ENCODE measurements around the gene ENTPD5.
A peak's percentile ranks its signal among the peaks of the same experiment; 100 is the strongest.

The ENTPD5 gene

GRCh38 chr14:74018586-74019407, at the start of gene ENTPD5, which contains the start of gene BBOF1:
Gene ENTPD5 (minus strand): TSS chr14:74019288. CDS start chr14:73988102, 31,186 bp downstream.
Gene BBOF1 (plus strand): TSS chr14:74019349. CDS start chr14:74019479, 130 bp downstream.
- Mint-ChIP-seq H3K9me3 (no peaks in the 10 kb centered on the region), H3K36me3 (ENCODE audit: insufficient read depth) (peaks cover 11% of the 10 kb centered on the region), H3K4me3 (peak within 1 kb of the TSS; percentile 85), H3K4me1 (peaks cover 11% of the 10 kb centered on the region), H3K27me3 (no peaks in the 10 kb centered on the region), H3K27ac (ENCODE audit: low read depth) (peak within 1 kb of the TSS; percentile 96)
- peak; percentile 75 to 80 for DNase-seq (ENCODE audit: low spot score in 2 of 2)
- ATAC-seq (replicated peaks; ENCODE audit: extremely low read depth, poor library complexity, severe bottlenecking), result peak; percentile 95

GRCh38 chr14:74065746-74066575, 46.9 kb upstream of the ENTPD5 start:
- ATAC-seq (replicated peaks; ENCODE audit: extremely low read depth, poor library complexity, severe bottlenecking) (no peak), DNase-seq (ENCODE audit: low spot score in 2 of 2) (no peak)
- H3K9me3 Mint-ChIP-seq, result no peaks in the 10 kb centered on the region
- H3K27ac Mint-ChIP-seq (ENCODE audit: low read depth), result no peak overlapping the region
- H3K4me1 Mint-ChIP-seq, result no peaks in the 10 kb centered on the region
- H3K4me3 Mint-ChIP-seq, result no peak overlapping the region
- no peaks in the 10 kb centered on the region for H3K27me3 Mint-ChIP-seq
- H3K36me3 Mint-ChIP-seq (ENCODE audit: insufficient read depth), result peaks cover 41% of the 10 kb centered on the region

GRCh38 chr14:74064883-74065282, 45.8 kb upstream of the ENTPD5 start:
- H3K4me1 Mint-ChIP-seq, result no peaks in the 10 kb centered on the region
- H3K27ac Mint-ChIP-seq (ENCODE audit: low read depth), result no peak overlapping the region
- H3K27me3 Mint-ChIP-seq, result no peaks in the 10 kb centered on the region
- H3K4me3 Mint-ChIP-seq, result no peak overlapping the region
- H3K36me3 Mint-ChIP-seq (ENCODE audit: insufficient read depth), result peaks cover 47% of the 10 kb centered on the region
- ATAC-seq (replicated peaks; ENCODE audit: extremely low read depth, poor library complexity, severe bottlenecking) (no peak), DNase-seq (ENCODE audit: low spot score in 2 of 2) (no peak)
- no peaks in the 10 kb centered on the region for H3K9me3 Mint-ChIP-seq

- H3K9me3 Mint-ChIP-seq, result no peaks in the 10 kb centered on the region
- H3K4me3 Mint-ChIP-seq, result no peak overlapping the region
- ATAC-seq (replicated peaks; ENCODE audit: extremely low read depth, poor library complexity, severe bottlenecking) (no peak), DNase-seq (ENCODE audit: low spot score in 2 of 2) (no peak)
- H3K27me3 Mint-ChIP-seq, result no peaks in the 10 kb centered on the region
- peaks cover 49% of the 10 kb centered on the region for H3K36me3 Mint-ChIP-seq (ENCODE audit: insufficient read depth)
- H3K4me1 Mint-ChIP-seq, result no peaks in the 10 kb centered on the region
- H3K27ac Mint-ChIP-seq (ENCODE audit: low read depth), result no peak overlapping the region
These were observed 45.3 kb upstream of the ENTPD5 start for GRCh38 chr14:74064426-74064825.

GRCh38 chr14:74062809-74063150, 43.7 kb upstream of the ENTPD5 start:
- H3K9me3 Mint-ChIP-seq, result no peaks in the 10 kb centered on the region
- H3K36me3 Mint-ChIP-seq (ENCODE audit: insufficient read depth), result peaks cover 49% of the 10 kb centered on the region
- DNase-seq (ENCODE audit: low spot score in 2 of 2) (no peak), ATAC-seq (replicated peaks; ENCODE audit: extremely low read depth, poor library complexity, severe bottlenecking) (no peak)
- no peaks in the 10 kb centered on the region for H3K4me1 Mint-ChIP-seq
- H3K27me3 Mint-ChIP-seq, result no peaks in the 10 kb centered on the region
- H3K4me3 Mint-ChIP-seq, result no peak overlapping the region
- H3K27ac Mint-ChIP-seq (ENCODE audit: low read depth), result no peak overlapping the region

GRCh38 chr14:74049876-74050495, 30.9 kb upstream of the ENTPD5 start:
- Mint-ChIP-seq H3K27ac (ENCODE audit: low read depth) (peak overlapping the region; percentile 5), H3K27me3 (no peaks in the 10 kb centered on the region), H3K4me1 (no peaks in the 10 kb centered on the region), H3K36me3 (ENCODE audit: insufficient read depth) (no peaks in the 10 kb centered on the region), H3K4me3 (no peak overlapping the region), H3K9me3 (no peaks in the 10 kb centered on the region)
- DNase-seq (ENCODE audit: low spot score in 2 of 2) (no peak), ATAC-seq (replicated peaks; ENCODE audit: extremely low read depth, poor library complexity, severe bottlenecking) (no peak)

GRCh38 chr14:74048281-74048680, 29.2 kb upstream of the ENTPD5 start:
- Mint-ChIP-seq H3K4me3 (no peak overlapping the region), H3K27me3 (no peaks in the 10 kb centered on the region), H3K36me3 (ENCODE audit: insufficient read depth) (no peaks in the 10 kb centered on the region), H3K4me1 (no peaks in the 10 kb centered on the region), H3K27ac (ENCODE audit: low read depth) (no peak overlapping the region), H3K9me3 (no peaks in the 10 kb centered on the region)
- ATAC-seq (replicated peaks; ENCODE audit: extremely low read depth, poor library complexity, severe bottlenecking) (no peak), DNase-seq (ENCODE audit: low spot score in 2 of 2) (no peak)

GRCh38 chr14:74045522-74045921, 26.4 kb upstream of the ENTPD5 start:
- Mint-ChIP-seq H3K4me1 (no peaks in the 10 kb centered on the region), H3K36me3 (ENCODE audit: insufficient read depth) (peaks cover under 1% of the 10 kb centered on the region), H3K4me3 (no peak overlapping the region), H3K27ac (ENCODE audit: low read depth) (no peak overlapping the region), H3K27me3 (no peaks in the 10 kb centered on the region), H3K9me3 (no peaks in the 10 kb centered on the region)
- DNase-seq (ENCODE audit: low spot score in 2 of 2), result no peak
- ATAC-seq (replicated peaks; ENCODE audit: extremely low read depth, poor library complexity, severe bottlenecking), result no peak

GRCh38 chr14:74042296-74042695, 23.2 kb upstream of the ENTPD5 start:
- DNase-seq (ENCODE audit: low spot score in 2 of 2), result no peak
- Mint-ChIP-seq H3K4me1 (no peaks in the 10 kb centered on the region), H3K4me3 (no peak overlapping the region), H3K36me3 (ENCODE audit: insufficient read depth) (peaks cover 2% of the 10 kb centered on the region), H3K27ac (ENCODE audit: low read depth) (no peak overlapping the region), H3K27me3 (no peaks in the 10 kb centered on the region), H3K9me3 (no peaks in the 10 kb centered on the region)
- ATAC-seq (replicated peaks; ENCODE audit: extremely low read depth, poor library complexity, severe bottlenecking), result no peak

- H3K27ac Mint-ChIP-seq (ENCODE audit: low read depth), result no peak overlapping the region
- H3K4me3 Mint-ChIP-seq, result no peak overlapping the region
- no peaks in the 10 kb centered on the region for H3K27me3 Mint-ChIP-seq
- H3K36me3 Mint-ChIP-seq (ENCODE audit: insufficient read depth), result peaks cover 2% of the 10 kb centered on the region
- no peaks in the 10 kb centered on the region for H3K4me1 Mint-ChIP-seq
- DNase-seq (ENCODE audit: low spot score in 2 of 2), result no peak
- no peaks in the 10 kb centered on the region for H3K9me3 Mint-ChIP-seq
- no peak for ATAC-seq (replicated peaks; ENCODE audit: extremely low read depth, poor library complexity, severe bottlenecking)
These were observed 19.2 kb upstream of the ENTPD5 start for GRCh38 chr14:74038020-74038859.

- Mint-ChIP-seq H3K4me1 (no peaks in the 10 kb centered on the region), H3K4me3 (no peak overlapping the region), H3K9me3 (no peaks in the 10 kb centered on the region), H3K27me3 (no peaks in the 10 kb centered on the region), H3K36me3 (ENCODE audit: insufficient read depth) (peaks cover 2% of the 10 kb centered on the region), H3K27ac (ENCODE audit: low read depth) (no peak overlapping the region)
- ATAC-seq (replicated peaks; ENCODE audit: extremely low read depth, poor library complexity, severe bottlenecking) (no peak), DNase-seq (ENCODE audit: low spot score in 2 of 2) (no peak)
These were observed 16.5 kb upstream of the ENTPD5 start for GRCh38 chr14:74035556-74035955.

- Mint-ChIP-seq H3K27me3 (no peaks in the 10 kb centered on the region), H3K36me3 (ENCODE audit: insufficient read depth) (no peaks in the 10 kb centered on the region), H3K9me3 (no peaks in the 10 kb centered on the region), H3K4me3 (no peak overlapping the region), H3K4me1 (no peaks in the 10 kb centered on the region), H3K27ac (ENCODE audit: low read depth) (no peak overlapping the region)
- ATAC-seq (replicated peaks; ENCODE audit: extremely low read depth, poor library complexity, severe bottlenecking) (no peak), DNase-seq (ENCODE audit: low spot score in 2 of 2) (no peak)
These were observed 15.5 kb upstream of the ENTPD5 start for GRCh38 chr14:74034572-74034971.

All from central memory CD8-positive, alpha-beta T cell (primary cell).